ENCODE results near the gene UGT1A7.
"Not testable (repeated sequence)": the region's sequence is repeated elsewhere in the genome, so short reads cannot be mapped to it uniquely, and the experiment has no call there.

UGT1A7 gene

GRCh38 chr2:233681521-233682099 lies at the start of gene UGT1A7:
Gene UGT1A7 (plus strand): TSS chr2:233681901. CDS start chr2:233681938, 37 bp downstream.
- no peak within 1 kb of the TSS for H3K4me3 Mint-ChIP-seq
- H3K9me3 Mint-ChIP-seq (ENCODE audit: low read depth) = no peaks in the 10 kb centered on the region
- no peak within 1 kb of the TSS for H3K27ac Mint-ChIP-seq
- no peaks in the 10 kb centered on the region for H3K4me1 Mint-ChIP-seq (ENCODE audit: low read depth)
- H3K36me3 Mint-ChIP-seq = no peaks in the 10 kb centered on the region
- peaks cover 3% of the 10 kb centered on the region for H3K27me3 Mint-ChIP-seq

GRCh38 chr2:233636306-233636705 lies 45.4 kb upstream of the UGT1A7 start, which contains the start of gene UGT1A10:
Gene UGT1A10 (plus strand): TSS chr2:233636448. CDS start chr2:233636523, 75 bp downstream.
- peaks cover 11% of the 10 kb centered on the region for H3K4me1 Mint-ChIP-seq (ENCODE audit: low read depth)
- peaks cover 13% of the 10 kb centered on the region for H3K27me3 Mint-ChIP-seq
- H3K27ac Mint-ChIP-seq; H3K9me3 Mint-ChIP-seq (ENCODE audit: low read depth); H3K4me3 Mint-ChIP-seq; H3K36me3 Mint-ChIP-seq: not testable (repeated sequence)

GRCh38 chr2:233638836-233639235 lies 42.9 kb upstream of the UGT1A7 start:
- H3K4me3 Mint-ChIP-seq = no peak overlapping the region
- H3K27me3 Mint-ChIP-seq = peaks cover 13% of the 10 kb centered on the region
- no peak overlapping the region for H3K27ac Mint-ChIP-seq
- peaks cover 2% of the 10 kb centered on the region for H3K36me3 Mint-ChIP-seq
- H3K4me1 Mint-ChIP-seq (ENCODE audit: low read depth) = peaks cover 11% of the 10 kb centered on the region
- no peaks in the 10 kb centered on the region for H3K9me3 Mint-ChIP-seq (ENCODE audit: low read depth)

GRCh38 chr2:233639860-233640259 lies 41.8 kb upstream of the UGT1A7 start:
- Mint-ChIP-seq H3K4me1 (ENCODE audit: low read depth) (peaks cover 11% of the 10 kb centered on the region), H3K9me3 (ENCODE audit: low read depth) (no peaks in the 10 kb centered on the region), H3K36me3 (peaks cover 2% of the 10 kb centered on the region), H3K27me3 (peaks cover 7% of the 10 kb centered on the region), H3K4me3 (no peak overlapping the region), H3K27ac (no peak overlapping the region)

- peaks cover 11% of the 10 kb centered on the region for H3K4me1 Mint-ChIP-seq (ENCODE audit: low read depth)
- H3K27me3 Mint-ChIP-seq = peaks cover 2% of the 10 kb centered on the region
- no peak overlapping the region for H3K27ac Mint-ChIP-seq
- H3K36me3 Mint-ChIP-seq = peaks cover 10% of the 10 kb centered on the region
- H3K4me3 Mint-ChIP-seq = no peak overlapping the region
- H3K9me3 Mint-ChIP-seq (ENCODE audit: low read depth) = peaks cover 6% of the 10 kb centered on the region
These were observed 38.6 kb upstream of the UGT1A7 start for GRCh38 chr2:233643128-233643527.

GRCh38 chr2:233646033-233646432 lies 35.7 kb upstream of the UGT1A7 start:
- H3K4me1 Mint-ChIP-seq (ENCODE audit: low read depth); H3K9me3 Mint-ChIP-seq (ENCODE audit: low read depth): not testable (repeated sequence)

GRCh38 chr2:233650981-233651380 lies 30.7 kb upstream of the UGT1A7 start:
- Mint-ChIP-seq H3K36me3 (peaks cover 5% of the 10 kb centered on the region), H3K4me1 (ENCODE audit: low read depth) (no peaks in the 10 kb centered on the region), H3K9me3 (ENCODE audit: low read depth) (peaks cover 6% of the 10 kb centered on the region), H3K27ac (no peak overlapping the region), H3K27me3 (peaks cover 10% of the 10 kb centered on the region), H3K4me3 (no peak overlapping the region)

More at GRCh38 chr2:233646033-233646432, 35.7 kb upstream of the UGT1A7 start:
- peaks cover 10% of the 10 kb centered on the region for H3K36me3 Mint-ChIP-seq
- H3K27me3 Mint-ChIP-seq, H3K27ac Mint-ChIP-seq, H3K4me3 Mint-ChIP-seq: not testable (repeated sequence)

- Mint-ChIP-seq H3K4me1 (ENCODE audit: low read depth) (no peaks in the 10 kb centered on the region), H3K27me3 (peaks cover 9% of the 10 kb centered on the region), H3K27ac (no peak overlapping the region), H3K9me3 (ENCODE audit: low read depth) (peaks cover 5% of the 10 kb centered on the region), H3K4me3 (no peak overlapping the region), H3K36me3 (peaks cover 4% of the 10 kb centered on the region)
These were observed 30.3 kb upstream of the UGT1A7 start for GRCh38 chr2:233651430-233651829.

GRCh38 chr2:233654501-233654900 lies 27.2 kb upstream of the UGT1A7 start:
- no peaks in the 10 kb centered on the region for H3K36me3 Mint-ChIP-seq
- H3K27me3 Mint-ChIP-seq = peaks cover 7% of the 10 kb centered on the region
- H3K9me3 Mint-ChIP-seq (ENCODE audit: low read depth) = no peaks in the 10 kb centered on the region
- no peak overlapping the region for H3K4me3 Mint-ChIP-seq
- H3K27ac Mint-ChIP-seq = no peak overlapping the region
- H3K4me1 Mint-ChIP-seq (ENCODE audit: low read depth) = no peaks in the 10 kb centered on the region

- Mint-ChIP-seq H3K4me1 (ENCODE audit: low read depth) (no peaks in the 10 kb centered on the region), H3K27me3 (peaks cover 7% of the 10 kb centered on the region), H3K9me3 (ENCODE audit: low read depth) (no peaks in the 10 kb centered on the region), H3K4me3 (no peak overlapping the region), H3K27ac (no peak overlapping the region), H3K36me3 (no peaks in the 10 kb centered on the region)
These were observed 26.7 kb upstream of the UGT1A7 start for GRCh38 chr2:233655043-233655442.

GRCh38 chr2:233655943-233656342 lies 25.8 kb upstream of the UGT1A7 start:
- not testable (repeated sequence) for H3K27me3 Mint-ChIP-seq; H3K4me1 Mint-ChIP-seq (ENCODE audit: low read depth); H3K4me3 Mint-ChIP-seq; H3K9me3 Mint-ChIP-seq (ENCODE audit: low read depth); H3K27ac Mint-ChIP-seq; H3K36me3 Mint-ChIP-seq

GRCh38 chr2:233656443-233656842 lies 25.3 kb upstream of the UGT1A7 start:
- no peaks in the 10 kb centered on the region for H3K4me1 Mint-ChIP-seq (ENCODE audit: low read depth)
- peaks cover 3% of the 10 kb centered on the region for H3K27me3 Mint-ChIP-seq

GRCh38 chr2:233658610-233659009 lies 23.1 kb upstream of the UGT1A7 start:
- H3K4me3 Mint-ChIP-seq = no peak overlapping the region
- H3K36me3 Mint-ChIP-seq = peaks cover 2% of the 10 kb centered on the region
- peaks cover 14% of the 10 kb centered on the region for H3K27me3 Mint-ChIP-seq
- no peaks in the 10 kb centered on the region for H3K4me1 Mint-ChIP-seq (ENCODE audit: low read depth)
- no peak overlapping the region for H3K27ac Mint-ChIP-seq
- no peaks in the 10 kb centered on the region for H3K9me3 Mint-ChIP-seq (ENCODE audit: low read depth)

More at GRCh38 chr2:233656443-233656842, 25.3 kb upstream of the UGT1A7 start:
- H3K4me3 Mint-ChIP-seq = no peak overlapping the region
- no peaks in the 10 kb centered on the region for H3K36me3 Mint-ChIP-seq
- no peaks in the 10 kb centered on the region for H3K9me3 Mint-ChIP-seq (ENCODE audit: low read depth)
- no peak overlapping the region for H3K27ac Mint-ChIP-seq

- Mint-ChIP-seq H3K27ac (no peak overlapping the region), H3K4me3 (no peak overlapping the region), H3K36me3 (peaks cover 5% of the 10 kb centered on the region), H3K9me3 (ENCODE audit: low read depth) (peaks cover 6% of the 10 kb centered on the region), H3K4me1 (ENCODE audit: low read depth) (no peaks in the 10 kb centered on the region), H3K27me3 (peaks cover 23% of the 10 kb centered on the region)
These were observed 17.8 kb upstream of the UGT1A7 start for GRCh38 chr2:233663911-233664310.

- H3K27me3 Mint-ChIP-seq = peaks cover 23% of the 10 kb centered on the region
- H3K27ac Mint-ChIP-seq = no peak overlapping the region
- H3K4me3 Mint-ChIP-seq = no peak overlapping the region
- no peaks in the 10 kb centered on the region for H3K4me1 Mint-ChIP-seq (ENCODE audit: low read depth)
- peaks cover 6% of the 10 kb centered on the region for H3K36me3 Mint-ChIP-seq
- H3K9me3 Mint-ChIP-seq (ENCODE audit: low read depth) = peaks cover 6% of the 10 kb centered on the region
These were observed 13.0 kb upstream of the UGT1A7 start for GRCh38 chr2:233668605-233669260.

Measured in activated naive CD8-positive, alpha-beta T cell (primary cell).